GM19463 (cell line): ENCODE results near the gene RASGRF2.

Experiments used
- ATAC-seq: cut with Tn5 transposase; IDR thresholded peaks from one replicate; pipeline ENCODE4 v1.9.1; 2021; ENCODE audit warnings: mild to moderate bottlenecking, moderate library complexity; ENCODE audit not compliant: unreplicated experiment

The RASGRF2 gene

GRCh38 chr5:80953587-80953986 lies 6.6 kb upstream of the RASGRF2 start:
- no peak for ATAC-seq

- ATAC-seq = no peak
Observed at GRCh38 chr5:80955082-80955590, 5.0 kb upstream of the RASGRF2 start.

- ATAC-seq = no peak
Observed at GRCh38 chr5:80956272-80956671, 3.9 kb upstream of the RASGRF2 start.

DNA sequence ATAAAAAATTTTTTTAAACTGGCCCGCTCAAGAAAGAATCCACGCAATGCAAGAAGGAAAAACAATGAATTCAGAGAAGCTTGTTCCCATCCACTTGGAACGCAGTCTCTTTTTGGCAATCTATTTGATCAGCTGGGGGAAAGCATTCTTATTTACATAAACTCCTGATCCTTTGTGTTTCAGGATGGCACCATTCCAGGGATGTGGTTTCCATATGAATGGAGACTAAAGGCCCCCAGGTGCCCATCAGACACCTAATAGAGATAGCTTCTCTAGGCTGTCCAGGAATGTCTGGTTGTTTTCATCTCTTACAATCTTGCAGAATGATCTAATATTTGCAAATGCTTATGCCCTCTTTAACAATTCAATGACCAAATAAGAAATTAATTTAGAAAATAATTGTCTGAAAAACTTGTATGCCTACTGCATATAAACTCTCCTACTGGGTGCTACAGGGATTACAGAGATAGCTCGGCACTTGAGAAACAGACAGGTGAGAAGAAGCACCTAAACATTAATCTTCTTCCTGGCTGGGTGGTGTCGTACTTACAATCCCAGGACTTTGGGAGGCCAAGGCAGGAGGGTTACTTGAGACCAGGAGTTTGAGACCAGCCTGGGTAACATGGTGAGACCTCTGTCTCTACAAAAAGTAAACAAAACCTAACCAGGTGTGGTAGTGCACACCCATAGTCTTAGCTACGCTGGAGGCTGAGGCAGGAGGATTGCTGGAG lies 3.0 kb upstream of the RASGRF2 start:
- ATAC-seq = no peak

- no peak for ATAC-seq
Observed at GRCh38 chr5:80958616-80959015, 1.5 kb upstream of the RASGRF2 start.

DNA sequence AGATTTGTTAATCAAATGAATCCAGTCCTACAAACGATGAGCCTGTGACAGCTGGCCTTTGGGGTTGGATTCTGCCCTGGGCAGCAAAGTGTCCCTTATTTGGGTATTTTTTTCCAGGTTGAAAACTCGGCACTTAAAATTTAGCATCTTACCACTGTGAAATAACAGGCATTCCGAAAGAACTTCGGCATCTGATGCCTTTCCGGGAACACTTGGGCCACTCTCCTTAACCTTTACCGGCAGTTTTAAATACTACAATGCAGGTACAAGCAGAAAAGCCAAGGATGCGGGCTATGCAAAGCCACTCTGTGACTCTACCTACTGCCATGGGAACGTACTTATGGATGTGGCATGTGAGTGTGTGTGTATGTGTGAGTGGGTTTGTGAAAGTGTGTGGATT lies 1.0 kb upstream of the RASGRF2 start:
- no peak for ATAC-seq

GRCh38 chr5:80960531-80961375 lies 590 bp downstream of the RASGRF2 start:
- no peak for ATAC-seq

DNA sequence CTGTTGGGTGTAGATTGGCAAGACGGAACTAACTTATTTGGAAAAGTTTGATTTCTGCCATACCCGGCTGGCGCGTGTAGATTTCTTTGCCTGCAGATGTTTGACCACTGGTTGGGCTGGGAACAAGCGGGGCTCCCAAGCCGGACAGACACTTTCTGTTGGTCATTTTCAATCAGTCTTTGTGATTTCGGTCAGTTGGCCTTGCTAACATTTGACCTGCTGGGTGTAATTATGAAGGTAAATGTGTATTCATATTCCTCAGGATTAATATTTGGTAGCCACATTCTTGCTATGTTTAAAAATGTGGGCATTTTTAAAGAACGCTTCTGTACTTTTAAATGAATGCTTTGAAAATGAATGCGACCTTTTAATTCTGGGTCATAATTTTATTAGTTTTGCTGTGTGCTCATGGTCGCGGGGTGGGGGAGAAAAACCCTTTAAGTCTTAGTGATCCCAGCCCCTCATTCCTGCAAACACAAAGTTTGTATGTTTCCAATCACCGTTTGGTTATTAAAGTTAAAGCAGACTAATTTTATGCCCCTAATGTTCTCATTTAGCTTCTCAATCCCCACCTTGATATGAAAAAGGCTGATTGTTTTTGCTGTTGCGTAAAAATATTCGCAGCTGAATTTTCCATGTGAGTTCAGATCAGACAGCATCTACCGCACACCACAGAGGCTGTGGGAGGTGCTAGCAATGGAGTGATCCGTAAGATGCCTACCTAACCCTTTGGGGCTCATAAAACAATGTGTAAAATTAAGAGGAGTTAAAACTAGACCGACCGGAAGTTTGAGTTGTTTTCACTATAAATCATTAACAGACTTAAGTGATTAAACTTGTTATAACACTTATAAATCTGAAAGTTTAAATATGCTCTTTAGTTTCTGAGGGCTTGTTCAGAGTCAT lies 1.5 kb downstream of the RASGRF2 start:
- no peak for ATAC-seq

GRCh38 chr5:80962630-80963520 lies 2.7 kb downstream of the RASGRF2 start:
- ATAC-seq = no peak

DNA sequence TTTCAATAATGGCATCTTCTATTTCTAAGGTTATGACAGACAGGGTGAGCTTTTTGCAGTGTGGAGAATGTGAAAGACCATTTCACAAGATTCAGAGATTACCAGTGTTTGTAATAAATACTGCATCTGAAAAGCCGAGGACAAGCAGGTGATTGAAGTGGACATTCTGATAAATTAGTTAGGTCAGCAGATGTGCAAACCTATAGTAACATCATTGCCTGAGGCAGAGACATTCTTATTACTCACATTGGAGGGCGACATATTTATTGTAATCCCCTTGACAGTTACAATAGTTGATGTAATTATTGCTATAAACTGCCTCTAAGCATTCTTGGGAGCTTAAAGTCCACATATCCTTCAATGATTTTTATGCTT lies 3.3 kb downstream of the RASGRF2 start:
- no peak for ATAC-seq

DNA sequence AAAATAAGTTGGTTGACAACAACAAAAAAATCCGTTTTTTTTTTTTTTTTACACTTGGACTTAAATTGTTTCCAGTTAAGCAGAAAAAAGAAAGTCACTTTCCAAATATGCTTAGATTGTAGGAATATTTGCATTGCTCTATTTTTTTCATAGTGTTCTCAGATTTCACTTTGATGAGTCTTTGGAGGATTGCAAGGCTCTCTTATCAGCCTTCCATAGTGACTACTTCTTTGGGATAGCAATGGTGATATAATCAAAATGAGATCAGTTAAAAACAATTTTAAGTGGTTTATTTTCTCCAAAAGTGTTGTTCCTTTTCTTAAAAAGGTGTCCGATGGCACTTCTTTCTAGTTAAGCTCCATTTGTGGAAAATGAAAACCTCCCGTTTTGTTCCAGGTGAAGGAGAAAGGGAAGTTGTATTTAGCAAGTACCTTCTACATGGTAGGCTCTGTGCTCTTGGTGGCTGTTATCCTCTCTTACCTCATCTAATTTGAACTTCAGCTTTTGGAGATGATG lies 3.9 kb downstream of the RASGRF2 start:
- no peak for ATAC-seq

- ATAC-seq = no peak
Observed at GRCh38 chr5:80964491-80964890, 4.3 kb downstream of the RASGRF2 start.

DNA sequence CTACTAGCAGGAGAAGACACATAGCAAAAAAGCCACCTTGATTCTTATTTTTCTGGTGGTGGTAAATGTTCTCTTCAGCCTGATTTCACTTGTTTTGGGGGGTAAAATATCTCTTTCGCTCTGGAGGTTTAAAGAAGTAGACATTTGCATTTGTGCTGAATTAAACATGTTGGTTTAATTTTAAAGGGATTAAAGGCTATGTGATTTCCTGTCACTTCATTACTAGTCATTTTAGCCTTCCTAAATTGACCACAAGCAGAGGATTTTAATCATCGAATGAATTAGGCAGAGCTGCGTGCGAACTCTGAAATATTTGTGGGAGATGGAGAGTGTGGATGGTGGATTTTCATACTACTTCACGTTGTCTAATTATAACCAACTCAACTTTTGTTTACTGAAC lies 4.8 kb downstream of the RASGRF2 start:
- no peak for ATAC-seq

DNA sequence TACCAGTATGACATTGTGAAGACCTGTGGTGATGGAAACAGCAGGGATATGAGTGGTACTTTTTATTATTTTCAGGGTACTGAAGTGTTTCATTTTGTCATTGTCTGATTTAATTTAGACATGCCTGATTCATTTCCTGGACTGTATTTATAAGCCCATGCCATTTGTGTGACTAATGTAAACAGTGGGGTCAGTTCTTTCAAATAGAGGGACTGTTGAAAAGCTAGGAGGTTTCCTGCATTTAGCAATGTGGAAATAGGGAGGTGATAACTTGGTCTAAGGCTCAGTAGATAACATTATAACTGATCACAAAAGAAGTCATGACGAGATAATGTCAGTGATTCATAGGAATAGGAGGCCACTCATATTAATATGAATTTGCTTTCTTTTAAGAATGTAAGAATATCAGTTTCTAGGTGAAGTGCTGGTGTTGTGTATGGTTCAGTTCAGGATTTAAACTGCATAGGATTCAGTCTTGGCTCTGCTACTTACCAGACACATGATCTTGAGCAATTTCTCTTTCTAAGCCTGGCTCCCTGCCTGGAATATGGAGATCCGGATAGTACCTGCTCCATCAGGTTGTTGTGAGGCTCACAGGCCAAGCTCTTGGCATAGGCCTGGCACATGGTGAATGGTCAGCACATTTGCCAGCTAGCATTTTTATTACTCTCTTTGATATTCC lies 7.5 kb downstream of the RASGRF2 start:
- no peak for ATAC-seq

DNA sequence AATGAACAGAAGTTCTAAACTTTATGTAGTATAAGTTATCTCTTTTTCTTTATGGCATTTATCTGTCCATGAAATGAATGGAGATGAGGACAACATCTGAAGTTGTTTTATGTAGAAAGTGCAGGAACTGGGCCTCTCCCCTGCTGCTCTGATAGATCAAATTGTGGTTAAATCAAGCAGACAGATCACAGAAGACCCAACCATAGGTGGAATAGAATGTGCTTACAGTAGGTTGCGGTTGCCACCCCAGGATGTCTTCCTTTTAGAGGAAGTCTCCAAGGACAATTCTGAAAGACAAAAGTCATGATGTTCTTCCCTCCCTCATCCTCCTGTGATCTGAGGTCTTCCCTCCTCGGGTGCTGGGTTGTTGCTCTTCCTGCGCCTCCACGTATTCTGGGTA lies 12.9 kb downstream of the RASGRF2 start:
- no peak for ATAC-seq

- no peak for ATAC-seq
Observed at GRCh38 chr5:80975065-80975464, 14.9 kb downstream of the RASGRF2 start.

GRCh38 chr5:80976985-80977384 lies 16.8 kb downstream of the RASGRF2 start:
- no peak for ATAC-seq

GRCh38 chr5:80977764-80978163 lies 17.6 kb downstream of the RASGRF2 start:
- no peak for ATAC-seq

- ATAC-seq = no peak
Observed at GRCh38 chr5:80978772-80979317, 18.7 kb downstream of the RASGRF2 start.
